CD14-positive monocyte (primary cell): Measurements from ENCODE around the gene ETAA1. TPM values are rescaled to one million over a fixed set of nuclear protein-coding genes. Genes with fewer than 3 reads are reported as not detected.

Source experiments
- DNase-seq, 3 donors: peaks; one replicate each; pipeline ENCODE4 v3.0.0-alpha.2; 2011 to 2022
- H2AFZ ChIP-seq: 2 replicates; pipeline ENCODE4 v1.6.0; 2012; ENCODE audit warnings: mild to moderate bottlenecking, low read depth, low read length, inconsistent platforms; ENCODE audit not compliant: insufficient read depth, poor library complexity, severe bottlenecking
- H3K27ac ChIP-seq, 2 donors: 1 replicate in 1 of 2; 2 replicates in 1 of 2; pipeline ENCODE4 v1.5.1; 2012 to 2013; ENCODE audit warnings: low read length in 2 of 2, control low read depth in 1 of 2, inconsistent platforms in 1 of 2, low read depth in 1 of 2, mild to moderate bottlenecking in 1 of 2
- H3K27me3 ChIP-seq, 2 donors: one replicate each; pipeline versions ENCODE4 v1.6.0 to v1.6.1; 2011 to 2013; ENCODE audit warnings: low read length in 2 of 2; ENCODE audit not compliant: control insufficient read depth in 2 of 2, insufficient read depth in 2 of 2
- H3K36me3 ChIP-seq, 2 donors: replicated peaks in 1 of 2; 1 replicate in 1 of 2; 2 replicates in 1 of 2; pipeline versions ENCODE4 v1.5.1 to v1.6.1; 2012 to 2013; ENCODE audit warnings: low read length in 2 of 2, control low read depth in 1 of 2, inconsistent platforms in 1 of 2, mild to moderate bottlenecking in 1 of 2; ENCODE audit not compliant: insufficient read depth in 2 of 2, control insufficient read depth in 1 of 2
- H3K4me1 ChIP-seq, 2 donors: 1 replicate in 1 of 2; 2 replicates in 1 of 2; pipeline versions ENCODE4 v1.5.1 to v1.6.1; 2012 to 2013; ENCODE audit warnings: low read length in 2 of 2, control low read depth in 1 of 2, inconsistent platforms in 1 of 2, mild to moderate bottlenecking in 1 of 2, moderate library complexity in 1 of 2; ENCODE audit not compliant: insufficient read depth in 2 of 2, control insufficient read depth in 1 of 2
- H3K4me2 ChIP-seq: replicated peaks from 2 replicates; pipeline ENCODE3; 2012; ENCODE audit warnings: low read length, moderate library complexity, mild to moderate bottlenecking; ENCODE audit not compliant: poor library complexity, severe bottlenecking; ENCODE audit errors: extremely low read depth
- H3K4me3 ChIP-seq, 3 experiments: fragments of 200-600 bp in 1 of 3; sonication (generic) in 1 of 3; replicated peaks in 1 of 3; 1 replicate in 2 of 3; 2 replicates in 1 of 3; pipeline ENCODE4 v1.5.1; 2011 to 2013; ENCODE audit warnings: low read length in 3 of 3, mild to moderate bottlenecking in 3 of 3, control low read depth in 2 of 3, low read depth in 2 of 3, inconsistent platforms in 1 of 3, moderate library complexity in 1 of 3
- H3K79me2 ChIP-seq: 2 replicates; pipeline ENCODE4 v1.6.0; 2012; ENCODE audit warnings: mild to moderate bottlenecking, control low read depth, inconsistent platforms, low read length, moderate library complexity; ENCODE audit not compliant: insufficient read depth
- H3K9ac ChIP-seq: 2 replicates; pipeline ENCODE4 v1.6.0; 2017; ENCODE audit warnings: low read length, mild to moderate bottlenecking; ENCODE audit not compliant: insufficient read depth, poor library complexity, severe bottlenecking
- H3K9me3 ChIP-seq, 2 donors: replicated peaks in 1 of 2; 1 replicate in 1 of 2; 2 replicates in 1 of 2; pipeline versions ENCODE4 v1.5.1 to v1.6.1; 2012 to 2013; ENCODE audit warnings: low read length in 2 of 2, control low read depth in 1 of 2; ENCODE audit not compliant: control insufficient read depth in 1 of 2, insufficient read depth in 1 of 2
- H4K20me1 ChIP-seq: 2 replicates; pipeline ENCODE4 v1.6.0; 2012; ENCODE audit warnings: mild to moderate bottlenecking, low read length, control low read depth, moderate library complexity; ENCODE audit not compliant: insufficient read depth
- H3K27ac Mint-ChIP-seq, 7 donors: one replicate each; pipeline ENCODE4 v1.8.0; 2020; ENCODE audit warnings: mild to moderate bottlenecking in 7 of 7, mixed read lengths in 7 of 7, moderate library complexity in 6 of 7, inconsistent platforms in 2 of 7
- H3K27me3 Mint-ChIP-seq, 3 donors: one replicate each; pipeline ENCODE4 v1.8.0; 2021 to 2022; ENCODE audit warnings: low read depth in 3 of 3, mild to moderate bottlenecking in 3 of 3, mixed read lengths in 3 of 3, moderate library complexity in 3 of 3, inconsistent platforms in 1 of 3
- H3K36me3 Mint-ChIP-seq, 2 donors: one replicate each; pipeline ENCODE4 v1.8.0; 2020; ENCODE audit warnings: mixed read lengths in 2 of 2, inconsistent platforms in 1 of 2, mild to moderate bottlenecking in 1 of 2
- H3K4me1 Mint-ChIP-seq: one replicate; pipeline ENCODE4 v1.8.0; 2020; ENCODE audit warnings: mild to moderate bottlenecking, mixed read lengths
- H3K4me3 Mint-ChIP-seq, 2 donors: one replicate each; pipeline ENCODE4 v1.8.0; 2020; ENCODE audit warnings: mild to moderate bottlenecking in 2 of 2, mixed read lengths in 2 of 2, moderate library complexity in 1 of 2
- H3K9me3 Mint-ChIP-seq, 7 donors: one replicate each; pipeline ENCODE4 v1.8.0; 2020 to 2022; ENCODE audit warnings: mixed read lengths in 7 of 7, mild to moderate bottlenecking in 6 of 7, moderate library complexity in 6 of 7, inconsistent platforms in 2 of 7
- WGBS: methylation state at CpG from one replicate; pipeline ENCODE4 v1.1.5; 2013; ENCODE audit warnings: missing lambda C conversion rate; ENCODE audit not compliant: insufficient coverage; 5-methylcytosine and 5-hydroxymethylcytosine counted together
- intact Hi-C, 2 donors: fragments of 100-400 bp; cut with micrococcal nuclease; formaldehyde crosslinking; loops; one replicate each; pipeline versions ENCODE4 v1.15.0 to v1.15.1; 2023
- polyA plus RNA-seq, 3 donors: library from polyadenylated mRNA; depleted of rRNA in 1 of 3; unstranded in 2 of 3; stranded (reverse) in 1 of 3; fragments of 300-500 nt in 2 of 3; fragments of >200 nt in 1 of 3; fragmentation: Illumina TruSeq in 2 of 3; gene quantifications; 1 replicate in 2 of 3; 2 replicates in 1 of 3; pipeline ENCODE4 v1.2.3, GENCODE V29; 2012 to 2021
- TF ChIP-seq, protein P1 (sequence below): fragments of 200-600 bp; IDR thresholded peaks from one replicate; pipeline ENCODE4 v1.8.0; 2022; ENCODE audit warnings: antibody characterized with exemption, mild to moderate bottlenecking

Gene ETAA1
- polyA plus RNA-seq, 3 donors = 0.78 to 2.8 (median 1.7) TPM

DNA sequence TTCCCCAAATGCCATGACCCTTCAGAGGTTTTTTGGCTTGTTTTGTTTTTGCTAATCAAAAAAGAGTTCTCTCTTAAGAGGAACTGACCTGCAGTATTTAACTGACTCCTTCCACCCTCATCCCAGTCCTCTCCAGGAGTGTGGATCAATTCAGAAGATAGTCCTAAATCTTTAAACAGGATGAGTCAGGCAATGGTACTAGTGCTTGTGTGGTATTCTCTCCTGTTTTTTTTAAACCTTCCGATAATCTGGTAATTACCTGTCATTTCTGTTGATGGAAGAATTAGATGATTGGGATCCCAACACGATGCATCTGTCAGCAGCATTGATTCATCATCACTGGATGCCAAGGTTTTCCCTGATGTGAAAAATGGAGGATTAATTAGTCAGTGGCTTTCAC, 41.2 kb downstream of the ETAA1 start:
- Mint-ChIP-seq H3K4me1 (no peaks in the 10 kb centered on the region), H3K27me3 (no peaks in the 10 kb centered on the region), H3K4me3 (no peak overlapping the region), H3K27ac (no peak overlapping the region), H3K36me3 (no peaks in the 10 kb centered on the region), H3K9me3 (peaks cover 0 to 7% (median 4%) of the 10 kb centered on the region in 7 donors)
- H3K4me3 ChIP-seq = no peak overlapping the region
- 100% methylated on average over 1 of the region's 2 CpGs for WGBS
- no peaks in the 10 kb centered on the region for H3K79me2 ChIP-seq
- no peaks in the 10 kb centered on the region for H4K20me1 ChIP-seq
- H3K36me3 ChIP-seq = no peaks in the 10 kb centered on the region
- H3K9me3 ChIP-seq = no peaks in the 10 kb centered on the region
- no peaks in the 10 kb centered on the region for H3K27me3 ChIP-seq
- no peak for DNase-seq
- intact Hi-C loops = no loop called here
- H3K9ac ChIP-seq = no peak overlapping the region
- no peak overlapping the region for H2AFZ ChIP-seq
- H3K27ac ChIP-seq = no peak overlapping the region
- TF ChIP-seq, protein P1, sequence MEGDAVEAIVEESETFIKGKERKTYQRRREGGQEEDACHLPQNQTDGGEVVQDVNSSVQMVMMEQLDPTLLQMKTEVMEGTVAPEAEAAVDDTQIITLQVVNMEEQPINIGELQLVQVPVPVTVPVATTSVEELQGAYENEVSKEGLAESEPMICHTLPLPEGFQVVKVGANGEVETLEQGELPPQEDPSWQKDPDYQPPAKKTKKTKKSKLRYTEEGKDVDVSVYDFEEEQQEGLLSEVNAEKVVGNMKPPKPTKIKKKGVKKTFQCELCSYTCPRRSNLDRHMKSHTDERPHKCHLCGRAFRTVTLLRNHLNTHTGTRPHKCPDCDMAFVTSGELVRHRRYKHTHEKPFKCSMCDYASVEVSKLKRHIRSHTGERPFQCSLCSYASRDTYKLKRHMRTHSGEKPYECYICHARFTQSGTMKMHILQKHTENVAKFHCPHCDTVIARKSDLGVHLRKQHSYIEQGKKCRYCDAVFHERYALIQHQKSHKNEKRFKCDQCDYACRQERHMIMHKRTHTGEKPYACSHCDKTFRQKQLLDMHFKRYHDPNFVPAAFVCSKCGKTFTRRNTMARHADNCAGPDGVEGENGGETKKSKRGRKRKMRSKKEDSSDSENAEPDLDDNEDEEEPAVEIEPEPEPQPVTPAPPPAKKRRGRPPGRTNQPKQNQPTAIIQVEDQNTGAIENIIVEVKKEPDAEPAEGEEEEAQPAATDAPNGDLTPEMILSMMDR = no peak
- H3K4me1 ChIP-seq = no peaks in the 10 kb centered on the region
- no peak overlapping the region for H3K4me2 ChIP-seq

DNA sequence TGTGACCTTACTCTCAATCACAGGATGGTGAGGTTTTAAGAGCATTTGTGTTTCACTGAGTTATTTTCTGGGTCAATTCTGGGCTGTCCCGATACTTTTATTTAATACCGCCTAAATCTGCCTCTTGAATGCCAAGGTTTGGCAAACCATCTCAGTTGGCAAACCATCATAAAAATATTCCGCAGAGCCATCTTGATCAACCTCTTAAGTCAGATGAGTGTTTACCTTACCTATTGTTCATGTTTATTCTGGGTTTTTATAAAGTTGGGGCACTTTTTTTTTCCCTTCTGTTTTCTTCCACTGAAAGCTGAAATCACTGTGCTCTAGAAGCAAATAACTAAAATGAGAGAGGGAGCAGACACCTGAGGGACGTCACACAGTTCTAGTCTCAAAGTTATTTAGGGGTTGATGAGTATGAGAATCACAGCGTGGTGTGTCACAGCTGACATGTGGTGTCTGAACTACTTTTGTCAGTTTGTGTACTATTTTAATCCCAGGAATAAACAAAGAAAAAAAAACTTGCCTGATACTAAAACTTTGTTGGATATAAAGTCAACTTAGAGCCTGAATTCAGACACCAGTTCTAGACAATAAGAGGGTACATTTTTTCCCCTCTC, 48.6 kb downstream of the ETAA1 start:
- Histone ChIP-seq H3K9me3 (no peaks in the 10 kb centered on the region), H3K4me1 (no peaks in the 10 kb centered on the region), H3K4me2 (no peak overlapping the region), H3K4me3 (no peak overlapping the region), H3K27ac (no peak overlapping the region), H3K9ac (no peak overlapping the region), H3K36me3 (no peaks in the 10 kb centered on the region), H2AFZ (no peak overlapping the region), H4K20me1 (no peaks in the 10 kb centered on the region), H3K27me3 (no peaks in the 10 kb centered on the region), H3K79me2 (no peaks in the 10 kb centered on the region)
- DNase-seq = no peak
- Mint-ChIP-seq H3K4me1 (no peaks in the 10 kb centered on the region), H3K27me3 (no peaks in the 10 kb centered on the region), H3K36me3 (no peaks in the 10 kb centered on the region), H3K4me3 (no peak overlapping the region), H3K27ac (no peak overlapping the region), H3K9me3 (peaks cover 0 to 3% (median 0%) of the 10 kb centered on the region in 7 donors)
- 63% methylated on average over 1 of the region's 5 CpGs for WGBS
- intact Hi-C loops = no loop called here
- TF ChIP-seq, protein P1 = no peak
